ENCODE data around the gene NFKBIZ.
"Not testable (repeated sequence)": the region's sequence is repeated elsewhere in the genome, so short reads cannot be mapped to it uniquely, and the experiment has no call there.

NFKBIZ gene

DNA sequence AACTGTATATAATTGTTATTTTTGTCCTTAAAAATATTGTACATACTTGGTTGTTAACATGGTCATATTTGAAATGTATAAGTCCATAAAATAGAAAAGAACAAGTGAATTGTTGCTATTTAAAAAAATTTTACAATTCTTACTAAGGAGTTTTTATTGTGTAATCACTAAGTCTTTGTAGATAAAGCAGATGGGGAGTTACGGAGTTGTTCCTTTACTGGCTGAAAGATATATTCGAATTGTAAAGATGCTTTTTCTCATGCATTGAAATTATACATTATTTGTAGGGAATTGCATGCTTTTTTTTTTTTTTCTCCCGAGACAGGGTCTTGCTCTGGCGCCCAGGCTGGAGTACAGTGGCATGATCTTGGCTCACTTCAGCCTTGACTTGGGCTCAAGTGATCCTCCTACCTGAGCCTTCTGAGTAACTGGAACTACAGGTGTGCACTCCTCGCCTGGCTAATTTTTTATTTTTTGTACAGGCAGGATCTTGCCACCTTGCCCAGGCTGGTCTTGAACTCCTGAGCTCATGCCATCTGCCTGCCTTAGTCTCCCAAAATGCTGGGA, 10.7 kb downstream of the NFKBIZ start:
- POLR2A ChIA-PET (ENCODE audit: low non-redundant PET): no interaction called here
- CTCF ChIA-PET: no interaction called here
- no peak overlapping the region for H3K27ac ChIP-seq
- TF ChIP-seq, protein P1, sequence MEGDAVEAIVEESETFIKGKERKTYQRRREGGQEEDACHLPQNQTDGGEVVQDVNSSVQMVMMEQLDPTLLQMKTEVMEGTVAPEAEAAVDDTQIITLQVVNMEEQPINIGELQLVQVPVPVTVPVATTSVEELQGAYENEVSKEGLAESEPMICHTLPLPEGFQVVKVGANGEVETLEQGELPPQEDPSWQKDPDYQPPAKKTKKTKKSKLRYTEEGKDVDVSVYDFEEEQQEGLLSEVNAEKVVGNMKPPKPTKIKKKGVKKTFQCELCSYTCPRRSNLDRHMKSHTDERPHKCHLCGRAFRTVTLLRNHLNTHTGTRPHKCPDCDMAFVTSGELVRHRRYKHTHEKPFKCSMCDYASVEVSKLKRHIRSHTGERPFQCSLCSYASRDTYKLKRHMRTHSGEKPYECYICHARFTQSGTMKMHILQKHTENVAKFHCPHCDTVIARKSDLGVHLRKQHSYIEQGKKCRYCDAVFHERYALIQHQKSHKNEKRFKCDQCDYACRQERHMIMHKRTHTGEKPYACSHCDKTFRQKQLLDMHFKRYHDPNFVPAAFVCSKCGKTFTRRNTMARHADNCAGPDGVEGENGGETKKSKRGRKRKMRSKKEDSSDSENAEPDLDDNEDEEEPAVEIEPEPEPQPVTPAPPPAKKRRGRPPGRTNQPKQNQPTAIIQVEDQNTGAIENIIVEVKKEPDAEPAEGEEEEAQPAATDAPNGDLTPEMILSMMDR (conservative IDR thresholded peaks at IDR 0.05; ENCODE audit: low read depth): no peak
- DNase-seq (ENCODE audit: low spot score): no peak

DNA sequence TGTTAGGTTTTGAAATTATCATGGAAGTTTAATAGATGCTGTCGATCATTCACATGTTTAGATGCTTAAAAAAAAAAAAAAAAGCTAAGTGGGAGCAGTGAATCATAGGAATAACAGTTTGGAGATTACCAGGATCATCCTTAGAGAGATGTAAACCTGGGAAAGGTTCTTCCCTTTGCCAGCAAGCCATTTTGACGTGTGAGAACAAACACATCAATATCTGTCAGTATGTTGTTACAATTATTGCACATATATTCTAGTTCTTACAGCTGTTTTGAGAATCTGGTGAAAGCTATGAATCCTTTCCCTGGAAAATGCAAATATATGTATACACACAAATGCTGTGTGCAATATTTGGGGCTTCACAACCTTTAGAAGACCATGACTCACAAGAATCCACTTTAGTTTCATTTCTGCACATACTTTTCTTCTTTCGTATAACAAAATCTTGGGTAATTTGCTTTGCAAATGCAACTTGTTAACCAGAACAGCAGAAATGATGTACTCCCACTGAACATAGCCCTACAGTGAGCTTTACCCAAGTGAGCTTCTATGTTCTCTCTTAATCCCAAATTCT, 12.0 kb downstream of the NFKBIZ start:
- DNase-seq (ENCODE audit: low spot score): no peak
- no peak overlapping the region for H3K27ac ChIP-seq
- POLR2A ChIA-PET (ENCODE audit: low non-redundant PET): no interaction called here
- TF ChIP-seq, protein P1 (conservative IDR thresholded peaks at IDR 0.05; ENCODE audit: low read depth): no peak
- CTCF ChIA-PET: interaction anchor here (0.6 to 0.7 kb wide), 2 partner anchors 71 to 292 kb away, joined by 3 to 5 read pairs; no protein-coding TSS in a partner anchor

DNA sequence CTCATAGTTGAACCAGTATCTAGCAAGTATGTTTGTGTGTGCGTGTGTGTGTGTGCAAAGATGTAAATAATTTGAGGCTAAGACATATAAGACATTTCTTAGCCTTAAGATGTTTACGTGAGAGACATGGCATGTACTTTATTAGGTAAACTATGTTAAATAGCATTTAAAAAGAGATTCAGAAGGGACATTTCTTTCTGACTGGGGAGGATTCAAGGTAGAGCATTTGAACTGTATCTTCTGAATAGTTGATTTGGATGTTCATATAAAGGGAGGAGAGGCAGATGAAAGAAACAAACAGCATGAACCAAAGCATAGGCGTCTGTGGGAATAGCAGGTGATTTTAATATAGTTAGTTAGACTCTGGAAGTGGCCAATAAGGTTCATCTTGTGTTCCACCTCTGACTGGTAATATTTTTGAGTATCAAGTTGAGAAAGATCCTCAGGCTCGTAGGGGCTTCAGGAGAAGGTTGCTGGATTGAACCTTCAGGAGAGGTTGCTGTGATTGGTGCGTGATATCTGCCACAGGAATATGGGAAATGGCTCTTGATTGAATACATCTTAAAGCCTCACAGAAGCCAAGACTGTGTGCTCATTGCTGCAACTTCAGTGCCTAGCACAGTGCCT, 12.6 kb downstream of the NFKBIZ start:
- ChIA-PET CTCF (interaction anchor here (0.6 kb wide), 1 partner anchor 291 kb away, joined by 3 read pairs; no protein-coding TSS in a partner anchor), POLR2A (ENCODE audit: low non-redundant PET) (no interaction called here)
- no peak for DNase-seq (ENCODE audit: low spot score)
- H3K27ac ChIP-seq: no peak overlapping the region
- TF ChIP-seq, protein P1 (conservative IDR thresholded peaks at IDR 0.05; ENCODE audit: low read depth): no peak

DNA sequence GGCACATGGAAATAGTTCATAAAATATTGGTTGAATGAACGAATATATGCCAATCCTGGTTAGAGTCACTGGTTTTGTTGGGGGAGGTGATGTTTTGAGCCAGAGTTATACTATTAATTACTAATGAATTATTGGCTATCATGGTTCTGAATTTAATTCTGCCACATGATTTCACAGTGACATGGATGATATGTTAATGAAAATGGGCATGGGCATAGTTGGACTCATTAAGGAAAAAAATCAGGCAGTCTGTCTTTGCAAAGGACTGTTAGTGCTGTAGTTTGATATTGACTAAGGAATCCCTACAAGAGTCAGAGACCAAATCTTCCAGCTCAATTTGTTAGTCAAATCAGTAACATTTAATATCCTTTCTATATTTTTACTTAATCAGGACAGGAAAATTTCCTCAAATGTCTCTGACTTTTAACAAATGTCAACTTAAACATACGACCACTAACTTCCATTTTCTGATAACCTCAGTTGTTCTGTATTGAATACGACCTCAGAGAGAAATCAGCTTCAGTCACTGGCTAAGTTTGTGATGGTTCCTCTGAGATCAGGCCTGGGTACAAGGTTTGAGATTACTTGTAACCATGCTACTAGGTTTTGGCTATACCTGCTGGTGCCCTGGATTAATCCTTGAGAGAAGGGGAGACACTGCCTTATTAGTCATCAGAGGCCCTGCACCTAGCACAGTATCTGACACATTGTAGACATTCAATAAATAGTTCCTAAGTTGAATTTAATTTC, 13.3 kb downstream of the NFKBIZ start:
- DNase-seq (ENCODE audit: low spot score): no peak
- CTCF ChIA-PET: no interaction called here
- TF ChIP-seq, protein P1 (conservative IDR thresholded peaks at IDR 0.05; ENCODE audit: low read depth): no peak
- H3K27ac ChIP-seq: no peak overlapping the region
- POLR2A ChIA-PET (ENCODE audit: low non-redundant PET): no interaction called here

DNA sequence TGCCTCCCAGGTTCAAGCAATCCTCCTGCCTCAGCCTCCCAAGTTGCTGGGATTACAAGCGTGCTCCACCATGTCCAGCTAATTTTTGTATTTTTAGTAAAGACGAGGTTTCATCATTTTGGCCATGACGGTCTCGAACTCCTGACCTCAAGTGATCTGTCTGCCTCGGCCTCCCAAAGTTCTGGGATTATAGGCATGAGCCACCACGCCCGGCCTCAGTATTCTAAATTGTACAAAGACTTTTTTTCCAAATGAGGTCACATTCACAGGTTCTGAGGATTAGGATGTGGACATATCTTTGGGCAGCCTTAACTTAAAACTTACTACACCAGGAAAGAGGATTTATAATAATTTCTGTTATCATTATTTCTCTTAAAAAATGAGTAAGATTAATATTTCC, 15.6 kb downstream of the NFKBIZ start:
- H3K27ac ChIP-seq; POLR2A ChIA-PET (ENCODE audit: low non-redundant PET); DNase-seq (ENCODE audit: low spot score): not testable (repeated sequence)
- CTCF ChIA-PET: interaction anchor here (0.7 kb wide), 1 partner anchor 88 kb away, joined by 3 read pairs; no protein-coding TSS in a partner anchor

DNA sequence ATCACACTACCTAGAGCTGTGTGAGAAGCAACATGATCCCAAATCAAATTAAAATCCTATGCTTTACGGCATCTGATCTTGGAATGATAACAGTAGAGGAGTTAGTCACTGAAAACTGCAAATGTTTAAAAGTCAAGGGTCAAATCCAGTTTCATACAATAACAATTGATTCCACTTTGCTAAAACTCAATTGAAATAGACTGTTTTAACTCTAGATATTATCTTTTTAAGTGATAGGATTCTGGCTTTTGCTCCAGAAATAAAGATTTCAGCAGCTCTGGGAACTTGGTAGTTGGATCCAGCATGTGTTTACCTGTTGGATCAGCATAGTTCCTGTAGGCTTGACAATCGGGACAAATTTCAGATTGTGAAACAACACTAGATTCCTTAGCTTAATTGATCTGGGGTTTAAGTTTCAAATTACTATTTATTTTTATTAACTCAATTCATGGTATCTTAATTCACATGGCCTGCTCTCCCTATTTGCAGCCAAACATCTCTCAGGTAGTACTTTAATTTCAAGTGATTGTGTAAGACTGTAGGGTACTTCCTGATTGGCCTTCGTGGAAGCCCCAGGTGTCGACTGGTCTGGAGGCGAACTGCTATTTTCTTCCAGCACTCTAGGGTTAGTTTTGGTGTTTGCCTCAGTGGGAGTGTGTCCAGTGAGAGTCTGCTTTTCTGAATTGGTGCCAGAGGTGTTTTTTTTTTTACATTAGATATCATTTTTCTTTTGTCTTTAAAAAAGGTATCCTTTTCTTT, 16.6 kb downstream of the NFKBIZ start:
- no peak for DNase-seq (ENCODE audit: low spot score)
- ChIA-PET CTCF (interaction anchor here (0.6 kb wide), 1 partner anchor 172 kb away, joined by 3 read pairs; no protein-coding TSS in a partner anchor), POLR2A (ENCODE audit: low non-redundant PET) (no interaction called here)
- no peak overlapping the region for H3K27ac ChIP-seq
- TF ChIP-seq, protein P1 (conservative IDR thresholded peaks at IDR 0.05; ENCODE audit: low read depth): no peak
